Measurements from ENCODE around the gene EWSR1. TPM values are rescaled to one million over a fixed set of nuclear protein-coding genes. Genes with fewer than 3 reads are reported as not detected.

EWSR1 gene
- 206 to 258 TPM (median 228 TPM) in 5 replicates for total RNA-seq (2022; extraction: Qiagen RNA extraction; ENCODE audit: low read depth)

GRCh38 chr22:29267858-29268510 lies at the start of gene EWSR1, which contains the start of gene RHBDD3:
Gene EWSR1 (plus strand): TSS chr22:29268268. CDS start chr22:29268337, 69 bp downstream.
Gene RHBDD3 (minus strand): TSS chr22:29267981. CDS start chr22:29265626, 2,355 bp downstream.

GRCh38 chr22:29306175-29306834 lies 38.2 kb downstream of the EWSR1 start, which contains the start of gene GAS2L1:
Gene GAS2L1 (plus strand): TSS chr22:29306650. CDS start chr22:29308106, 1,456 bp downstream.

GRCh38 chr22:29315286-29316140 lies 47.4 kb downstream of the EWSR1 start, which contains the start of gene RASL10A:
Gene RASL10A (minus strand): TSS chr22:29315697. CDS start chr22:29315246, 451 bp downstream.

Other genes with a start within 250 kb of the EWSR1 start
- gene C22orf31, start 206.4 kb upstream of the EWSR1 start, total RNA-seq (2022; extraction: Qiagen RNA extraction; ENCODE audit: low read depth) = not detected in 5 replicates
- gene KREMEN1, start 195.2 kb upstream of the EWSR1 start, total RNA-seq (2022; extraction: Qiagen RNA extraction; ENCODE audit: low read depth) = 2.5 to 4.3 TPM (median 3.9 TPM) in 5 replicates
- 0.28 to 0.33 TPM (median 0.31 TPM) in 5 replicates for gene EMID1, start 62.4 kb upstream of the EWSR1 start, total RNA-seq (2022; extraction: Qiagen RNA extraction; ENCODE audit: low read depth)
- gene RHBDD3, start 287 bp upstream of the EWSR1 start, total RNA-seq (2022; extraction: Qiagen RNA extraction; ENCODE audit: low read depth) = 22.0 to 33.6 TPM (median 28.0 TPM) in 5 replicates
- 17.5 to 34.0 TPM (median 26.4 TPM) in 5 replicates for gene GAS2L1, start 38.4 kb downstream of the EWSR1 start, total RNA-seq (2022; extraction: Qiagen RNA extraction; ENCODE audit: low read depth)
- gene RASL10A, start 47.4 kb downstream of the EWSR1 start, total RNA-seq (2022; extraction: Qiagen RNA extraction; ENCODE audit: low read depth) = 0.10 to 0.46 TPM (median 0.28 TPM) in 4 of 5 replicates, not detected in the other
- 25.3 to 31.1 TPM (median 27.5 TPM) in 5 replicates for gene AP1B1, start 120.3 kb downstream of the EWSR1 start, total RNA-seq (2022; extraction: Qiagen RNA extraction; ENCODE audit: low read depth)
- not detected in 5 replicates for gene RFPL1, start 170.3 kb downstream of the EWSR1 start, total RNA-seq (2022; extraction: Qiagen RNA extraction; ENCODE audit: low read depth)
- 0.05 to 0.13 TPM (median 0.06 TPM) in 5 replicates for gene NEFH, start 211.9 kb downstream of the EWSR1 start, total RNA-seq (2022; extraction: Qiagen RNA extraction; ENCODE audit: low read depth)

Measured in A549 treated with DMSO at 1 μM for 4 hours (cell line).